ENCODE results near the gene SLC6A11. TPM values are rescaled to one million over a fixed set of nuclear protein-coding genes. Genes with fewer than 3 reads are reported as not detected.

SLC6A11 gene
- total RNA-seq, 1 experiment from 2014 or later = not detected

GRCh38 chr3:10982782-10983181 lies 166.8 kb downstream of the SLC6A11 start:
- ChIA-PET POLR2A (ENCODE audit: low non-redundant PET) (no interaction called here), CTCF (no interaction called here)
- Histone ChIP-seq H3K4me1 (ENCODE audit: insufficient read depth, low read length, poor library complexity, severe bottlenecking) (no peaks in the 10 kb centered on the region), H3K27ac (ENCODE audit: low read depth, low read length, poor library complexity, severe bottlenecking) (no peak overlapping the region), H3K9me3 (ENCODE audit: low read depth, low read length, poor library complexity, severe bottlenecking) (no peaks in the 10 kb centered on the region), H3K36me3 (ENCODE audit: insufficient read depth, low read length, poor library complexity, severe bottlenecking) (no peaks in the 10 kb centered on the region), H3K4me3 (ENCODE audit: low read depth, low read length, poor library complexity, severe bottlenecking) (no peak overlapping the region), H3K27me3 (replicated peaks; ENCODE audit: insufficient read depth, low read depth, low read length, poor library complexity) (peaks cover 28% of the 10 kb centered on the region)
- BruUV-seq (replicated peaks) = no TSS peak
- intact Hi-C loops (cut with micrococcal nuclease; ENCODE audit: unreplicated experiment) = no loop called here
- TF ChIP-seq CTCF (conservative IDR thresholded peaks at IDR 0.05; ENCODE audit: low read depth, low read length) = no peak
- TF ChIP-seq EZH2 (IDR thresholded peaks at IDR 0.05; ENCODE audit: borderline replicate concordance, low read depth, low read length, poor library complexity, severe bottlenecking) = no peak
- no peak for DNase-seq (ENCODE audit: low spot score)

GRCh38 chr3:10983219-10983916 lies 167.3 kb downstream of the SLC6A11 start:
- no peaks in the 10 kb centered on the region for H3K4me1 ChIP-seq (ENCODE audit: insufficient read depth, low read length, poor library complexity, severe bottlenecking)
- ChIA-PET POLR2A (ENCODE audit: low non-redundant PET) (no interaction called here), CTCF (no interaction called here)
- H3K36me3 ChIP-seq (ENCODE audit: insufficient read depth, low read length, poor library complexity, severe bottlenecking) = no peaks in the 10 kb centered on the region
- H3K27ac ChIP-seq (ENCODE audit: low read depth, low read length, poor library complexity, severe bottlenecking) = no peak overlapping the region
- H3K4me3 ChIP-seq (ENCODE audit: low read depth, low read length, poor library complexity, severe bottlenecking) = no peak overlapping the region
- peaks cover 28% of the 10 kb centered on the region for H3K27me3 ChIP-seq (replicated peaks; ENCODE audit: insufficient read depth, low read depth, low read length, poor library complexity)
- DNase-seq (ENCODE audit: low spot score) = peak; percentile 46
- no peaks in the 10 kb centered on the region for H3K9me3 ChIP-seq (ENCODE audit: low read depth, low read length, poor library complexity, severe bottlenecking)
- no TSS peak for BruUV-seq (replicated peaks)
- no peak for TF ChIP-seq EZH2 (IDR thresholded peaks at IDR 0.05; ENCODE audit: borderline replicate concordance, low read depth, low read length, poor library complexity, severe bottlenecking)
- peak; percentile 79 for TF ChIP-seq CTCF (conservative IDR thresholded peaks at IDR 0.05; ENCODE audit: low read depth, low read length)
- intact Hi-C loops (cut with micrococcal nuclease; ENCODE audit: unreplicated experiment) = no loop called here

- POLR2A ChIA-PET (ENCODE audit: low non-redundant PET) = no interaction called here
- H3K4me3 ChIP-seq (ENCODE audit: low read depth, low read length, poor library complexity, severe bottlenecking) = no peak overlapping the region
- DNase-seq (ENCODE audit: low spot score) = no peak
- no peaks in the 10 kb centered on the region for H3K9me3 ChIP-seq (ENCODE audit: low read depth, low read length, poor library complexity, severe bottlenecking)
- CTCF ChIA-PET = no interaction called here
- no peaks in the 10 kb centered on the region for H3K4me1 ChIP-seq (ENCODE audit: insufficient read depth, low read length, poor library complexity, severe bottlenecking)
- no peak for TF ChIP-seq CTCF (conservative IDR thresholded peaks at IDR 0.05; ENCODE audit: low read depth, low read length)
- TF ChIP-seq EZH2 (IDR thresholded peaks at IDR 0.05; ENCODE audit: borderline replicate concordance, low read depth, low read length, poor library complexity, severe bottlenecking) = no peak
- H3K27ac ChIP-seq (ENCODE audit: low read depth, low read length, poor library complexity, severe bottlenecking) = no peak overlapping the region
- intact Hi-C loops (cut with micrococcal nuclease; ENCODE audit: unreplicated experiment) = no loop called here
- no TSS peak for BruUV-seq (replicated peaks)
- no peaks in the 10 kb centered on the region for H3K36me3 ChIP-seq (ENCODE audit: insufficient read depth, low read length, poor library complexity, severe bottlenecking)
- peaks cover 28% of the 10 kb centered on the region for H3K27me3 ChIP-seq (replicated peaks; ENCODE audit: insufficient read depth, low read depth, low read length, poor library complexity)
Measured at GRCh38 chr3:10984371-10984896, 168.4 kb downstream of the SLC6A11 start.
